T47D (cell line): ENCODE results near the gene KCNIP4.

Experiments
- DNase-seq, 2 experiments: peaks; one replicate each; pipeline versions ENCODE4 v3.0.0 to v3.0.0-alpha.2; 2011 to 2012; ENCODE audit warnings: low read depth in 1 of 2, low spot score in 1 of 2
- JUND ChIP-seq: IDR thresholded peaks from 2 replicates; pipeline ENCODE4 v1.6.1; 2012; ENCODE audit warnings: low read depth
- in situ Hi-C: cut with HindIII; loops from 2 replicates; pipeline ENCODE4 v1.10.0; 2016; ENCODE audit warnings: low sequenced_read_pairs, low pct_unique_long_range_greater_than_20kb

KCNIP4 gene

GRCh38 chr4:21806991-21807390, 141.6 kb downstream of the KCNIP4 start:
- in situ Hi-C loops = no loop called here
- no peak for TF ChIP-seq JUND
- DNase-seq = peak in 1 of 2 experiments; percentile 4

DNA sequence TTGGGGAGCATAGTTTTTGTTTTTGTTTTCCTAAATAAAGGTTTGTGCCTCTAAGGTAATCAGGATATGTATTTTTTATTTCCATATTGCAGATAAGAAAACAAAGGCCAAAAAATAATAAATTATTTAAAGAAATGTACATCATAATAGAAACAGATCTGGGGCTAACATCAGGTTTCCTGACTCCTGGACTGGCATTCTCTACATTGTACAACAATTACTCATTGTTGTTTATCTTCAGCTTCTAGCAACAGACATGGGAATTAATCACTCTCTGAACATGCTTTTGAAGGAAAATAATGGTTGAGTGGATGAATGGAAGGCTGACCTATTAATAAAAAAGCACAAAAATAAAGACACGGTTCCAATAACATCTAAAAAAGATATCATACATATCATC, 146.2 kb downstream of the KCNIP4 start:
- in situ Hi-C loops = no loop called here
- TF ChIP-seq JUND = no peak
- DNase-seq = no peak

GRCh38 chr4:21801661-21802385, 146.7 kb downstream of the KCNIP4 start:
- in situ Hi-C loops = no loop called here
- DNase-seq = no peak
- TF ChIP-seq JUND = no peak

GRCh38 chr4:21795091-21795490, 153.5 kb downstream of the KCNIP4 start:
- in situ Hi-C loops = no loop called here
- TF ChIP-seq JUND = no peak
- no peak for DNase-seq

- in situ Hi-C loops = no loop called here
- TF ChIP-seq JUND = no peak
- DNase-seq = no peak
Measured at GRCh38 chr4:21792736-21793135, 155.8 kb downstream of the KCNIP4 start.

- no peak for TF ChIP-seq JUND
- peak in 1 of 2 experiments; percentile 39 for DNase-seq
- in situ Hi-C loops = no loop called here
Measured at GRCh38 chr4:21790438-21791029, 158.0 kb downstream of the KCNIP4 start.

DNA sequence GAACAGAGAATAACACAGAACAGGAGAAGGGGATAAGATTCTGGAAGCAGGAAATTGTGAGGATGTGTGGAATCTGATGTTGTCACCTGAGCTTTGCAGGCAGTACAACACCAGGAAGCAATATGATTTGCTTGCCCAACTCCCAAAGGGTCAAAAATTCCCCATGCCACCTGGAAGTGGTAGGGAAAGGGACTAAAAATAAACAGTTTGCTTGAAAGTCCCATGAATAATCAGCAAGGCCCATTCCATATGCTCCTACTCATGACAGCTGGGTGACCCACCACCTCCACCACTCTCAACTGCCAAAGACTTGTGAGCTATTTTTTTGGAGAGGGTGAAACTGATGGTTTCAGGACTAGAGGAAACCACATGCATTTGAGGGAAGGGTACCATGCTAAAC, 168.4 kb downstream of the KCNIP4 start:
- no peak for TF ChIP-seq JUND
- in situ Hi-C loops = no loop called here

GRCh38 chr4:21778702-21779101, 169.9 kb downstream of the KCNIP4 start:
- TF ChIP-seq JUND = no peak

More for the DNA sequence above, 168.4 kb downstream of the KCNIP4 start:
- DNase-seq = no peak

DNA sequence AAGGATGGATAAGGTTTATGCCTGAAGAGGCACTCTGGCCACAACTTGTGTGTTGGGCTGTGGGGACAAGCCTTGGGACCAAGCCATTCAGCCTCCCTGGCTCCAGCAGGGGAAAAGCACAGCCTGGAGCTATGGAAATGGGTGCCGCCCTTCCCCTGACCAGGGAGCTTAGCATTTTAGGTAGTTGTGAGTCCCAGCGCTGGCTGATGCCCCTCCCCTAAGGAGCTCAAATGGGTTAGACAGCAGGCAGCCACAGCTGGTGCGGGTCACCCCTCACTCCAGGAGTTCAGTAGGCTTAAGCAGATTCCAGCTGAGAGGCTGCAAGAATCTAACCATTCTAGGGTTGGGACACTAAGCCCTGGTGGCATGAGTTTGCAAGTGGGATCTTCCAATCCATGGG, 172.9 kb downstream of the KCNIP4 start:
- in situ Hi-C loops = no loop called here
- no peak for DNase-seq
- no peak for TF ChIP-seq JUND

More at GRCh38 chr4:21778702-21779101, 169.9 kb downstream of the KCNIP4 start:
- DNase-seq = no peak
- in situ Hi-C loops = no loop called here

GRCh38 chr4:21769404-21770147, 179.0 kb downstream of the KCNIP4 start:
- in situ Hi-C loops = no loop called here
- no peak for TF ChIP-seq JUND
- no peak for DNase-seq

GRCh38 chr4:21768349-21769310, 179.9 kb downstream of the KCNIP4 start:
- peak; percentile 1 to 63 for DNase-seq
- in situ Hi-C loops = no loop called here
- TF ChIP-seq JUND = no peak

- no peak for TF ChIP-seq JUND
- in situ Hi-C loops = no loop called here
- DNase-seq = peak; percentile 0 to 56
Measured at GRCh38 chr4:21765810-21766407, 182.7 kb downstream of the KCNIP4 start.
